ENCODE results near the gene CCDC194.

GRCh38 chr19:17380426-17381138, 13.4 kb downstream of the CCDC194 start:
- TF ChIP-seq POLR2A (IDR thresholded peaks at IDR 0.05; ENCODE audit: control extremely low read depth in 1 of 2, low read depth in 2 of 2, low read length in 2 of 2) (no peak), ATF3 (IDR thresholded peaks at IDR 0.05; ENCODE audit: insufficient read depth, low read depth, low read length) (no peak), CTCF (IDR thresholded peaks at IDR 0.05; ENCODE audit: control extremely low read depth in 1 of 3, insufficient read depth in 1 of 3, low read depth in 1 of 3, low read length in 3 of 3) (no peak)
